Diencephalon (tissue), 1 donor: ENCODE data around the gene GOLGA6D. TPM values are rescaled to one million over a fixed set of nuclear protein-coding genes. Genes with fewer than 3 reads are reported as not detected.

Experiments used
- small RNA-seq: library from RNA; depleted of rRNA; stranded (forward); fragments of <200 nt; gene quantifications from one replicate; pipeline ENCODE3, GENCODE V24; 2014
- total RNA-seq: library from RNA; depleted of rRNA; stranded (reverse); fragments of >200 nt; gene quantifications from one replicate; pipeline ENCODE4 v1.2.3, GENCODE V29; 2014

The GOLGA6D gene, protein sequence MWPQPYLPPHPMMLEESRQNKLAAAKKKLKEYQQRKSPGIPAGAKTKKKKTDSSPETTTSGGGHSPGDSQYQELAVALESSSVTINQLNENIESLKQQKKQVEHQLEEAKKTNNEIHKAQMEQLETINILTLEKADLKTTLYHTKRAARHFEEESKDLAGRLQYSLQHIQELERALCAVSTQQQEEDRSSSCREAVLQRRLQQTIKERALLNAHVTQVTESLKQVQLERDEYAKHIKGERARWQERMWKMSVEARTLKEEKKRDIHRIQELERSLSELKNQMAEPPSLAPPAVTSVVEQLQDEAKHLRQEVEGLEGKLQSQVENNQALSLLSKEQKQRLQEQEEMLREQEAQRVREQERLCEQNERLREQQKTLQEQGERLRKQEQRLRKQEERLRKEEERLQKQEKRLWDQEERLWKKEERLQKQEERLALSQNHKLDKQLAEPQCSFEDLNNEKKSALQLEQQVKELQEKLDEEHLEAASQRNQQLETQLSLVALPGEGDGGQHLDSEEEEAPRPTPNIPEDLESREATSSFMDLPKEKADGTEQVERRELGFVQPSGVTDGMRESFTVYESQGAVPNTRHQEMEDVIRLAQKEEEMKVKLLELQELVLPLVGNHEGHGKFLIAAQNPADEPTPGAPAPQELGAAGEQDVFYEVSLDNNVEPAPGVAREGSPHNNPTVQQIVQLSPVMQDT
- total RNA-seq: not detected

DNA sequence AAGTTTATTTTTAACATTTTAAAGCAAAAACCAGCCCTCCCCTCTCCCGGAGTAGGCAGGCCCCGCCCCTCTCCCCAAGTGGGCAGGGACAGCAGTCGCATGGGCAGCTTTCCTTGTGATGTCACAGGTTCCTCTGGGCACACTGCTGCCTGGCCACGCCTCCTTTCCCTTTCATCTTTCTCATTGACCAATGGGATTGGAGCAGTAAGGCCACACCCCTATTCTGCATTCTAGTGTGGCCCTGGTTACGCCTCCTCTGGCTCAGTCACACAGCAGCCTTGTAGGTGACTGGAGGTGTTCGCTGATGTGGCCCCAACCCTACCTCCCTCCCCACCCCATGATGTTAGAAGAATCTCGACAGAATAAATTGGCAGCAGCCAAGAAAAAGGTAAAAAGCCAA is at the start of gene GOLGA6D:
Gene GOLGA6D, plus strand, starts transcription at position 264 of the 400 bp plus-strand sequence. Its CDS starts 41 bp downstream, at position 305.

DNA sequence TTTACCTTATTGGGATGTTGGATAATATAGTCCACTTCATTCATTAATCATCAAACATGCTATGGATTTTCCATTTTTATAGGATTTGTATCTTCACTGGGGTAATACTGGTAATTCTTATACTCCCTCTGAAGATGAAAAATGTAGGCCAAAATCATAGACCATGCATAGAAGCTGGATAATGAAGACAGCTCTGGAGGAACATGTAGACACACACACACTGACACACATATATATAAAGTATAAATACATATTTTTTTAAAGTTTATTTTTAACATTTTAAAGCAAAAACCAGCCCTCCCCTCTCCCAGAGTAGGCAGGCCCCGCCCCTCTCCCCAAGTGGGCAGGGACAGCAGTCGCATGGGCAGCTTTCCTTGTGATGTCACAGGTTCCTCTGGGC is 24.6 kb upstream of the GOLGA6D start, which contains the start of gene GOLGA6C:
Gene GOLGA6C, plus strand, starts transcription at position 301 of the 400 bp plus-strand sequence. CDS start 265 bp downstream, outside the sequence.

DNA sequence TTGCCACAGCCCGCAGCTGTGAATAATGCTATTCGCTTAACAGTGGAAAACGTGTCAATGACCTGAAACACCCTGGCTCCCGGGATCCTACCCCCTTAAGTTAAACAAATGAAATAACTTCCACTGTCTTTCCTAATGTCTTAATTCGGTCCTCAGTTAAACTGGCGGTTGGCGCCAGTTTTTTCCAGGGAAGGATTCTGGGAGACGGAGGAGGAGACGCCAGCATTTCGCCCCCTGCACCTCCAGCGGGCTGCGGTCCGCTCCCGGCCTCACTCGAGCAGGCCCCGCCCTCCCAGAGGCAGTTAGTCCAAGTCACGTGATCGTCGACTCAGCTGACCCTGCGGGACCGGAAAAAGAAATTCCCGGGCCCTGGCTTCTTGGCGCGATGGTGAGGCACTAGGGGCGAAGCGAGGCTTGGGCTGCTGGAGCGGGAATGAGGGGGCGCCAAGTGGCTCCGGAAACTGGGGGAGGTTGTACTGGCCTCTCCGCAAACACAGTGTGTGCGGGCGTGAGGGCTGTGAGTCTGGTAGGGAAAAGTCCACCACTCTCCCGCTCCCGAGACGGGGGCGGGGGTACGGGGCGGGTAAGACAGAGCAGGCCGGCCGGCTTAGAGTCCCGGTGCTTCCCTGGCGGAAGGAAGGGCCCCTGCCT is 53.2 kb downstream of the GOLGA6D start, which contains the start of gene COMMD4:
Gene COMMD4, plus strand, starts transcription at position 359 of the 651 bp plus-strand sequence. Its CDS starts 27 bp downstream, at position 386.

Small RNA genes within 50 kb of the gene (small RNA-seq; reads per million reads assigned to genes)
- gene AC068338.1 (not detected), gene RN7SL327P (not detected), gene RN7SL489P (not detected)

Other genes with a start within 250 kb of the GOLGA6D start
- gene C15orf39, start 81.0 kb upstream of the GOLGA6D start, total RNA-seq: 1.8 TPM
- not detected for gene GOLGA6C, start 24.5 kb upstream of the GOLGA6D start, total RNA-seq
- 11.8 TPM for gene COMMD4, start 53.2 kb downstream of the GOLGA6D start, total RNA-seq
- gene NEIL1, start 64.2 kb downstream of the GOLGA6D start, total RNA-seq: 17.1 TPM
- gene MAN2C1, start 85.8 kb downstream of the GOLGA6D start, total RNA-seq: 58.6 TPM
- 32.1 TPM for gene SIN3A, start 168.9 kb downstream of the GOLGA6D start, total RNA-seq